HG02798 (cell line): ENCODE measurements around the gene DAPL1.

Experiments used
- ATAC-seq: cut with Tn5 transposase; IDR thresholded peaks from one replicate; pipeline ENCODE4 v1.9.1; 2021; ENCODE audit warnings: mild to moderate bottlenecking; ENCODE audit not compliant: unreplicated experiment, poor library complexity

Gene DAPL1

DNA sequence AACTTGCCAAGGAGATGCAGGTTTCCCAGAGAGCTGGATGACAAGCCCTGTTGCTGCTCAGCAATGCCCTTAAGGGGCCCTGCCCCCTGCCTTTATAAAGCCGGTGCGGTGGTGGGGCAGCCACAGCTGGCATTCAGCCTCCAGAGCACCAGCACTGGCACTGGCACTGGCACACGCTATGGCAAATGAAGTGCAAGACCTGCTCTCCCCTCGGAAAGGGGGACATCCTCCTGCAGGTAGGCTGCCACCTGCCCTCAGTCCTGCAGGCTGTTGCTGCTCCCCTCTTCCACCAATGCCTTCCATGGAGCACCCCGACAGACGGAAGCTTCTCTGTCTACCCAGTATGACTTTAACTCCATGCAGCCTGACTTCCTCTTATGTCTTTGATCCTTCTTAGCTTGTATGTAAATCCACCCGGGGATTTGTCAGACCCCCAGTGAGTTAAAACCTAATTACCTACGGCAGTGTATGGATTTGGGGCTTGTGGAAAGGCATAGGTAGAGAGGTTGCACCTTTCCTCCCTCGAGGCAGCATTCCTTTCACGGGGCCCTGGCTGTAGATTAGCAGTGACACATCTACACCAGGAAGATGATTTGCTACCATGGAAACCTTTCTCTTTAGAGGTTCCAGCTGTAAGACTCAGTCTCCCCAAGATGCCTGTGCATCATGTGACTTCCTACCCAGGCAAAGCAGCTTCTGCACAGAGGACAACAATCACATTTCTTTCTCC is at the start of gene DAPL1:
DAPL1 (plus strand) TSS at position 123 of the 730 bp plus-strand sequence; CDS start at position 179, 56 bp downstream.
- no peak for ATAC-seq

DNA sequence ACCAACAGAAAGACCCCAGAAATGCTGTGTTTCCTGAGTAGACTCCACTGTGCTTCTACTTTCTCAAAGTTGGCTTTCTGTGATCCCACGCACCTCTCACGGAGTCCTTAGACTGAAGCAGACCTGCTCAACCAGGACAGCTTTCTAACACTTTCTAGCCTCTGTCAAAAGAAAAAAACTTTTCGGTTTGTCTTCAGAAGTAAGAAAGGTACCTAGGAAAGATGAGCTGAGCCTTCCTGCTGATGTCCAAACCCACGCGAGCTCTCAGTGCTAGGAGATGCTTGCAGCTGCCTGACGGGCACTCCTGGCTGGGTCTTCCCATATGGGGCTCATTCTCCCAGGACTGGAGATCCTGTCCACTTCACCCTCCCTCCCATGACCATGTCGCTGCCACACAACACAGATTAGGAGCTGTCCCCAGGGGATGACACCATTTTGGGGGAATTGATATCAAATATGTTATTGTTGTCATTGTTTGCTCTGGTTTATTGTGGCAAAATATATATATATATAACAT is 49.2 kb upstream of the DAPL1 start:
- no peak for ATAC-seq

DNA sequence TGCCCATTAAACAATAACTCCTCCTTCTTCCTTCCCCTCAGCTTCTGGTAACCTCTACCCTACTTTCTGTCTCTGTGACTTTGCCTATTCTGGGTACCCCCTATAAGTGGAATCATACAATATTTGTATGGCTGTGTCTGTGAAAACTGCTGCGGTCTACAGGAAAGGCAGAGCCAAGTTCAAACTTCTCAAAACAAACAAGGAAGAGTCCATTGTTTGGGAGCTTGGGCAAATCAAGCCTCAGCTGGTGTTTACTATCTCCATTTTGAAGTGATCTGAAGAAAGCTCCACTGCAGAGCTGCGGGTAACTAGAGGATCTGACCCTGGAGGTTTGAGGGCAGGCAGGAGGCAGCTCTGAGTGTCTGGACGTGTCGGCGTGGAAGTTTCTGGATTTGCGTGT is 48.6 kb upstream of the DAPL1 start:
- ATAC-seq: no peak

GRCh38 chr2:158747281-158747680 is 47.8 kb upstream of the DAPL1 start:
- ATAC-seq: no peak

DNA sequence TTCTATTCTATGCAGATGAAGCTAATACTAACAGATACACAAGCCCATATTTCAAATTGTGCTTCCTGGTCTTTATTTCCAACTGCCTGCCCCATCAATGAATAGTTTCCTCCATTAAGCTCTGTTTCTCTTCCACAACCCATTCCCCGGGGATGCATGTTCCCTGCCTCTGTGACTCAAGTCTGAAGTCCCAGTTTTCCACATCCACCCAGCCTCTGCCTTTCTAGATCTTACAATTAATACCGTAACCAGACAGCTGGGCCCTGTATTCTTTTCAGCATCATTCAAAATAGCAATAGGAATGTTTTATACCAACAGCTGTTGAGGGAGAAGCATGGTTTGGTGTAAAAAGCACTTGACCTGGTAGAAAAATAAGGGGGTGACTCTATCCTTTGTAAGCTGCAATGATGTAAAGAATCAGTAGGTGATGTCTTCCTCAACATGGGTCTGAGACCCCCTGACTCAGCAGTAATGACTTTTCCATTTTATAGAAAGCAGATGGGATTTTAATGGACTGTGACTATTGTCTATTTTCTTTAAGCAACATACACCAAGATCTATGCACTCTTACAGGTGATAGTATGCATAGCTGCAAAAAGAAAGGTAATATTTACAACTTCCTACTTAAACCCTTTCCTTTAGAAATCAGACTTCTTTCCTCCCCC is 46.1 kb upstream of the DAPL1 start:
- no peak for ATAC-seq

DNA sequence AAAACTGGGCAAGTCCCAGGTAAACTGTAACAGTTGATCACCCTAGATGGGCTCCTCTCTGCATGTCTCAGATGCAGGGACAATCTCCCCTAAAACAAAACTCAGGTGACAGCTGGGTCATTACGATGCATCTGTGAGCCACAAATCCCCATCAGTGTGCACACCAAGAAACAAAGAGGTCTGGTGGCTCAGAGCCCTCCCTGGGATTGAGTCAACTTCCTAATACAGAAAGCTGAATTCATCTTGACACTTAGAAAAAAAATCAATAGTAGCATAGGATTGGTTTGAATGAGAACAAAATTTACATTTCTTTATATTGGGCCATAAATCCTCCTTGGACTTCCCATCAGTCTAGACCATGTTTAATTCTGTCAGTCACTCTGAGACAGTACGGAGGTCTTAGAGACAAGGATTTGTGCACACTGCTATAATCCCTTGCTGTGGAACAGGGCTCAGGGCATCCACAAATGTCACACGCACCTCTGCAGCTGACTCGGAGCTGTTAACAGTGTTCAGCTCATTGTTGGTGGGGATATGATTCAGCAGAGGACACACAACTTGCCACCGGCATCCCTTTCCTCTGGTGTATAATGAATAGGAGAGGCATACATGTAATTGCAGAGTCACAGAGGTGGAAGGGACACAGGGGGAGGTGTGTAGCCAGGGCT is 44.5 kb upstream of the DAPL1 start:
- no peak for ATAC-seq

- peak; percentile 90 for ATAC-seq
Measured at GRCh38 chr2:158753641-158754611, 41.2 kb upstream of the DAPL1 start.

GRCh38 chr2:158755310-158756087 is 39.6 kb upstream of the DAPL1 start:
- ATAC-seq: no peak

GRCh38 chr2:158756331-158756730 is 38.8 kb upstream of the DAPL1 start:
- ATAC-seq: no peak

DNA sequence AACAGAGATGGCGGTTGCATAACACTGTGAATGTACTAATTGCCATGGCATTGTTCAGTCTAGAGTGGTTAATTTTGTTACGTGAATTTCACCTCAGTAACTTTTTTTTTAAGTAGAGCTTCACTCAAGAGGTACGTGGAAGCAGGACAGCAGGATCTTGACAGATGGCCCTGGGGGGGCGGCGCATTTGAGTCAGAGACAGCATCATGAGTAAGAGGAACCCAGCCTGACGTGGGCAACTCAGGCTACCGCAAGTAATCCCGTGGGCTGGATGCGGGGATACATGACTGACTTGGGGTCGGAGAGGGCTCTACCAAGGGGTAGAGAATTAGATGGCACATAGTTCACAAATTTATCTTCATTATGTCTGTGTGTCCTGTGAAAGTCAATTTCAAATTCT is 38.1 kb upstream of the DAPL1 start:
- no peak for ATAC-seq

DNA sequence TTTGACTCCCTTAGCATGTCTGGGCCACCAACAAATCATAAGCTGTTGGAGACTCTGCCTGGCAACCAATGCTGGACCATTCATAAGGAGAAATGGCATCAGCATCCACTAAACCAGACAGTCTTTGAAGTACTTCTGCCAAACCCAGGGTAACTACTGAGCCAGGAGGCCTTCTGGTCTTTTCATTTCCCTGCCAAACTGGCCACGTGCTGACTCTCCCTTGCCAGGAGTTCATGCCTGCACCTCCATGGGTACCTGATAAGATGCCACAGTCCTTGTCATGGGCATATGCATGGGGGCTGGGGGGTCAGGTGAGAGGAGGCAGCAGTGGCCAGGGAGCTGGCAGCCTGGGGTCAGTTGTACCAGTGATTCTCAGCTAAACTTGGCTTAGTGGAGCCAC is 34.2 kb upstream of the DAPL1 start:
- no peak for ATAC-seq

GRCh38 chr2:158761621-158762020 is 33.5 kb upstream of the DAPL1 start:
- ATAC-seq: no peak

DNA sequence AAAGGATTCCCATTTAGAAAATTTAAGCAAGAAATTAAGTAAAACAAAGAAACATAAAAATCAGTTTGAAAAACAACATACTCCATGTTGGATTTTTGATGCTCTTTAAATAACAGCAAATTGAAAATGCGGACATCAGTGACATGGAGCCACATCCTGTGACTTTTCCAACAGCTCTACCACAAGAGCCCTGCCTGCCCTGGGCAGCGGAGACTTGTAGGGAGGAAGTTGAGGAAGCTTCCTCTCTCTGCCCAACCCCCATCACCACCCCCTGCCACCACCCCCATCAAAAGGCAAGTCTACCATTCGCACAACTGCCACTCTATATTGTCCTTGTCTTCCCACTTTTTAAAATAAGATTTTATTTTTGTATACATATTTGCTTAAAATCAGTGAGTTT is 32.8 kb upstream of the DAPL1 start:
- ATAC-seq: no peak

DNA sequence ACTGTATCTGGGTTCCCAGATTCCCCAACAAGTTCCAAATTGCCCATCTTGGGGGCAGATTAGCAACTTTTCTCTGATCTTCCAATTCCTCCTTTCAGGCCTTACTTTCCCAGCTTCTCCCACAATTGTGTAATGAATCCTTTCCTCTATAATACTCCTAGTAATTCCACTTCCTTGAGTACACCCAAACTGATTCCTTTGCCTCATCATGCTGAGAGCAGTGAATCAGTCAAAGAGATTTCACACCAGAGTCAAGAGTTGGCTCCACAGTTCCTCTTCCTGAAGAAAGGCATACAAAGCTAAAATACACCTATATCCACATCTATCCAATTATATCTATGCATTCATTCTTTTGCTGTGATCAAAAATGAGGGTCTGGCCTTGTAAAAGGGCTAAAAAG is 28.6 kb upstream of the DAPL1 start:
- no peak for ATAC-seq

DNA sequence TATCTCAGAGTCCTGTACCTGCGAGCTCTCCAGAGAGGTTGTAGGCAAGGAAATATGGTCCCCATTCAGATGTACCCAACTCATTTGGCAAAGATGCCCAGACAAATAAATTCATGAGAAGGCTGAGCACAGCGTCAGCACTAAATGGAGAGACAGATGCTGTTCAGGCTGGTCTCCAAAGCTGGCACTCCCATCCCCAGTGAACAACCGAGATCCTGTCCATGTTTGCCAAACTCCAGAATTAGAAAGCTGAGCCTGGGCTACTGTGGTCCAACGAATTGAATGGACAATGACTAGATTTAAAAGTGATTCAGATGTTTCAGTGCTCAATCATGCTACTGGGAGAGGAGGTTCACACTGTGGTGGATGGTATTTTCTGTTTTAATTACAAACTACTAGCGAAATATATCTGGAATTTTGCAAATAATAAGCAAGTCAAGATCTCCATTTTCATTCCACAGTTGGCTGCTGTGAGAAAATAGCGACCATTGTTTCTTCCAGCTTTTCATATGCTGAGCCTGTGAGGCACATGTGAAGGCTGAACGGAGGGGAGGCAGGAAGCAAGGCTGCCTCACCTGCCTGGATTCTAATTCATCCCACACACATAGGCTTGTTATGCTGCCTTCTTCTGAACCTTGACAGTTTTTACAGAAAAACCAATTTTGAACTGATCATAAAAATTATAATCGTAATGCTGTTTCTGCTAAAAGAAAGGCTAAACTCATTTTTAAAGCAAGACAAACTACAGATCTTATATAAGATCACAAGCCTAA is 22.6 kb upstream of the DAPL1 start:
- ATAC-seq: no peak

GRCh38 chr2:158773121-158773520 is 22.0 kb upstream of the DAPL1 start:
- no peak for ATAC-seq

- ATAC-seq: no peak
Measured at GRCh38 chr2:158774681-158775080, 20.4 kb upstream of the DAPL1 start.

DNA sequence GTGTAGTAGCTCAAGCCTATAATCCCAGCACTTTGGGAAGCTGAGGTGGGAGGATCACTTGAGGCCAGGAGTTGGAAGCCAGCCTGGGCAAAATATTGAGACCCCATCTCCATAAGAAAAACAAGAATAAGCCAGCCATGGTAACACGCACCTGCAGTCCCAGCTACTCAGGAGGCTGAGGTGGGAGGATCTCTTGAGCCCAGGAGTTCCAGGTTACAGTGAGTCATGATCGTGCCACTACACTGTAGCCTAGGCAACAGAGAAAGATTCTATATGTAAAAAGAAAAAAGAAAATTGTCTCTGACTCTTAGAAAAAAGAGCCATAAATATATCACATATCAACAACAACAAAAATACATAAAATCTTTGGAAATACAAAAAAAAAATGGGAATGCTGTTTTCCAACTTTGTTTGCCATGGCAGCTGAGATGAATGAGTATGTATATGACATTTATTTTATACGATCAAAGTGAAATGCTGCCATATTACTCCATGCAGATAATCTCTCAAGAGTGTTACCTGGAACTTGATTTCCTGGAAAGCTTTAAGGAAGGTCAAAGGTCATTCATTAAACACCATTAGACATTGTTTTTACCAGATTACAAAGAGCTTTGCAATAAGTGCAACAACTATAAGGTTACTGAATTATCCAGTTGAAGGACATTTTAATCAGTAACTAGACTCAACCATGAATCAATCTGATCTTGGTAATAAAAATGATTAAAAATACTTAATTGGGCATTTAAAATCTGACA is 19.7 kb upstream of the DAPL1 start:
- ATAC-seq: no peak
